Measurements from ENCODE around the gene PLXNA4.

- TF ChIP-seq JUN (CRISPR knock-in tag; IDR thresholded peaks at IDR 0.05): no peak
- TF ChIP-seq CTCF (IDR thresholded peaks at IDR 0.05): no peak
- no peak for TF ChIP-seq TCF7 (CRISPR knock-in tag; IDR thresholded peaks at IDR 0.05; ENCODE audit: low read depth)
- no peak for TF ChIP-seq NR2C2 (CRISPR knock-in tag; IDR thresholded peaks at IDR 0.05)
- TF ChIP-seq SP1 (CRISPR knock-in tag; conservative IDR thresholded peaks at IDR 0.05): no peak
- TF ChIP-seq GABPB1 (CRISPR knock-in tag; IDR thresholded peaks at IDR 0.05): no peak
- TF ChIP-seq MXD4 (CRISPR knock-in tag; IDR thresholded peaks at IDR 0.05; ENCODE audit: borderline replicate concordance): no peak
- TF ChIP-seq USF1 (CRISPR knock-in tag; IDR thresholded peaks at IDR 0.05): no peak
- no peak for TF ChIP-seq E2F4 (CRISPR knock-in tag; IDR thresholded peaks at IDR 0.05; ENCODE audit: borderline replicate concordance, low read depth)
These were observed 356.2 kb downstream of the PLXNA4 start for GRCh38 chr7:132220060-132220459.

All from WTC11 (cell line).